Parietal lobe (tissue), 2 donors: ENCODE data around the gene CT47A1. TPM values are rescaled to one million over a fixed set of nuclear protein-coding genes. Genes with fewer than 3 reads are reported as not detected.

Experiments used
- small RNA-seq: library from RNA; depleted of rRNA; stranded (forward); fragments of <200 nt; gene quantifications from one replicate; pipeline ENCODE3, GENCODE V24; 2014; ENCODE audit warnings: low replicate concordance
- total RNA-seq: library from RNA; depleted of rRNA; stranded (reverse); fragments of >200 nt; gene quantifications from one replicate; pipeline ENCODE4 v1.2.3, GENCODE V29; 2014

The CT47A1 gene
- not detected for total RNA-seq

GRCh38 chrX:120985660-120986059 is at the start of gene CT47A1:
Gene CT47A1 (minus strand): TSS chrX:120985760. CDS start chrX:120985529, 231 bp downstream.

DNA sequence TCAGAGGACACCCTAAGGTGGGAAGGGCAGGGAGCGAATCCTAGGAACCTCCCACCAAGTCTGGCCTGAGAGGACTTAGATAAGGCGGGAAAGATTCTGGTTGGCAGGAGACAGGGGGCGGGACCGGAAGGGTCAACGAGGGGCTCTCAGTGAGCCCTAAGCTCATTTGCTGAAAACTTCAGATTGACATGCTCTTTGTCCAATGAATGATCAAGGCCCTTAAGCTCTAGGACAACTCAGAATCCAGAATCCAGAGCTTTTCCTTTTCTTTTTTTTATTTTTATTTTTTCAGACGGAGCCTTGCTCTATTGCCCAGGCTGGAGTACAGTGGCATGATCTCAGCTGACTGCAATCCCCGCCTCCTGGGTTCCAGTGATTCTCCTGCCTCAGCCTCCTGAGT is 29.1 kb downstream of the CT47A1 start, which contains the start of gene CT47A7:
CT47A7 (minus strand) TSS at position 101 of the 400 bp plus-strand sequence. CDS start 255 bp downstream, outside the sequence.

Small RNA genes lying within 50 kb of the gene (small RNA-seq; reads per million reads assigned to genes)
- gene AL670379.1 (not detected), gene AL670379.10 (not detected), gene AL670379.11 (not detected), gene AL670379.12 (not detected), gene AL670379.2 (not detected), gene AL670379.3 (not detected), gene AL670379.4 (not detected), gene AL670379.5 (not detected), gene AL670379.6 (not detected), gene AL670379.7 (not detected), gene AL670379.8 (not detected), gene AL670379.9 (not detected)

Other genes with a start within 250 kb of the CT47A1 start
- not detected for gene CT47B1, start 109.9 kb downstream of the CT47A1 start, total RNA-seq
- gene CT47A11, start 48.6 kb downstream of the CT47A1 start, total RNA-seq: not detected
- gene CT47A10, start 43.7 kb downstream of the CT47A1 start, total RNA-seq: not detected
- gene CT47A9, start 38.9 kb downstream of the CT47A1 start, total RNA-seq: not detected
- not detected for gene CT47A8, start 34.0 kb downstream of the CT47A1 start, total RNA-seq
- gene CT47A7, start 29.2 kb downstream of the CT47A1 start, total RNA-seq: not detected
- gene CT47A6, start 24.3 kb downstream of the CT47A1 start, total RNA-seq: not detected
- not detected for gene CT47A5, start 19.4 kb downstream of the CT47A1 start, total RNA-seq
- not detected for gene CT47A4, start 14.6 kb downstream of the CT47A1 start, total RNA-seq
- gene CT47A3, start 9.7 kb downstream of the CT47A1 start, total RNA-seq: not detected
- not detected for gene CT47A2, start 4.8 kb downstream of the CT47A1 start, total RNA-seq
- 1.6 TPM for gene GLUD2, start 61.9 kb upstream of the CT47A1 start, total RNA-seq